ENCODE measurements around the gene FBLN7. TPM values are rescaled to one million over a fixed set of nuclear protein-coding genes. Genes with fewer than 3 reads are reported as not detected.

The FBLN7 gene
- total and polyA plus RNA-seq, 4 donors = 0.60 to 2.4 (median 1.9) TPM

DNA sequence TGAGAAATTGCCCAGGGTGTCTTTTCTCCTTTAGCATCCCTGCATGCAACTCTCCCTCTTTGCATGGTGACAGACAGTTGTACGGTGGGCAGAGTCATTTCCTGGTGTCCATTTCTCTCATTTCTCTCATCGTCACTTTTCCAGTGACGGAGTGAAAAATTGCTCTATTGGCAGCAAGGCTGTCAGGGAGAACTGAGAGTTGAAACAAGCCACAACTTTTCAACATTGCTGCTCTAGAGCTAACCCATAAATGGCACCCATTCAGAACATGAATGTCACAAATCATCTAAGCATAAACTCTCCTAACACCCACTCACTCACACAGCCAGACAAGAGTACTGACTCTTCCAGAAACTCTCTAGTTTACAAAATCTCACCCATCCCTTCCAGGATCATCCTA lies 61.0 kb downstream of the FBLN7 start:
- TF ChIP-seq RXRA (IDR thresholded peaks at IDR 0.05) (no peak), JUND (IDR thresholded peaks at IDR 0.05) (no peak), YY1 (IDR thresholded peaks at IDR 0.05) (no peak), GABPA (IDR thresholded peaks at IDR 0.05 in 1 of 2, conservative IDR thresholded peaks at IDR 0.05 in 1 of 2) (no peak), FOXA1 (IDR thresholded peaks at IDR 0.05) (no peak), HNF4A (conservative IDR thresholded peaks at IDR 0.05) (no peak), FOXA2 (IDR thresholded peaks at IDR 0.05) (no peak), HNF4G (IDR thresholded peaks at IDR 0.05) (no peak), TAF1 (conservative IDR thresholded peaks at IDR 0.05) (no peak), SP1 (IDR thresholded peaks at IDR 0.05) (no peak), EGR1 (IDR thresholded peaks at IDR 0.05; ENCODE audit: low read depth in 2 of 2) (no peak), RAD21 (IDR thresholded peaks at IDR 0.05) (no peak), NR2F2 (IDR thresholded peaks at IDR 0.05) (no peak)
- TF ChIP-seq, protein P1, sequence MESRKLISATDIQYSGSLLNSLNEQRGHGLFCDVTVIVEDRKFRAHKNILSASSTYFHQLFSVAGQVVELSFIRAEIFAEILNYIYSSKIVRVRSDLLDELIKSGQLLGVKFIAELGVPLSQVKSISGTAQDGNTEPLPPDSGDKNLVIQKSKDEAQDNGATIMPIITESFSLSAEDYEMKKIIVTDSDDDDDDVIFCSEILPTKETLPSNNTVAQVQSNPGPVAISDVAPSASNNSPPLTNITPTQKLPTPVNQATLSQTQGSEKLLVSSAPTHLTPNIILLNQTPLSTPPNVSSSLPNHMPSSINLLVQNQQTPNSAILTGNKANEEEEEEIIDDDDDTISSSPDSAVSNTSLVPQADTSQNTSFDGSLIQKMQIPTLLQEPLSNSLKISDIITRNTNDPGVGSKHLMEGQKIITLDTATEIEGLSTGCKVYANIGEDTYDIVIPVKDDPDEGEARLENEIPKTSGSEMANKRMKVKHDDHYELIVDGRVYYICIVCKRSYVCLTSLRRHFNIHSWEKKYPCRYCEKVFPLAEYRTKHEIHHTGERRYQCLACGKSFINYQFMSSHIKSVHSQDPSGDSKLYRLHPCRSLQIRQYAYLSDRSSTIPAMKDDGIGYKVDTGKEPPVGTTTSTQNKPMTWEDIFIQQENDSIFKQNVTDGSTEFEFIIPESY (IDR thresholded peaks at IDR 0.05) = no peak
- TF ChIP-seq, protein P2, sequence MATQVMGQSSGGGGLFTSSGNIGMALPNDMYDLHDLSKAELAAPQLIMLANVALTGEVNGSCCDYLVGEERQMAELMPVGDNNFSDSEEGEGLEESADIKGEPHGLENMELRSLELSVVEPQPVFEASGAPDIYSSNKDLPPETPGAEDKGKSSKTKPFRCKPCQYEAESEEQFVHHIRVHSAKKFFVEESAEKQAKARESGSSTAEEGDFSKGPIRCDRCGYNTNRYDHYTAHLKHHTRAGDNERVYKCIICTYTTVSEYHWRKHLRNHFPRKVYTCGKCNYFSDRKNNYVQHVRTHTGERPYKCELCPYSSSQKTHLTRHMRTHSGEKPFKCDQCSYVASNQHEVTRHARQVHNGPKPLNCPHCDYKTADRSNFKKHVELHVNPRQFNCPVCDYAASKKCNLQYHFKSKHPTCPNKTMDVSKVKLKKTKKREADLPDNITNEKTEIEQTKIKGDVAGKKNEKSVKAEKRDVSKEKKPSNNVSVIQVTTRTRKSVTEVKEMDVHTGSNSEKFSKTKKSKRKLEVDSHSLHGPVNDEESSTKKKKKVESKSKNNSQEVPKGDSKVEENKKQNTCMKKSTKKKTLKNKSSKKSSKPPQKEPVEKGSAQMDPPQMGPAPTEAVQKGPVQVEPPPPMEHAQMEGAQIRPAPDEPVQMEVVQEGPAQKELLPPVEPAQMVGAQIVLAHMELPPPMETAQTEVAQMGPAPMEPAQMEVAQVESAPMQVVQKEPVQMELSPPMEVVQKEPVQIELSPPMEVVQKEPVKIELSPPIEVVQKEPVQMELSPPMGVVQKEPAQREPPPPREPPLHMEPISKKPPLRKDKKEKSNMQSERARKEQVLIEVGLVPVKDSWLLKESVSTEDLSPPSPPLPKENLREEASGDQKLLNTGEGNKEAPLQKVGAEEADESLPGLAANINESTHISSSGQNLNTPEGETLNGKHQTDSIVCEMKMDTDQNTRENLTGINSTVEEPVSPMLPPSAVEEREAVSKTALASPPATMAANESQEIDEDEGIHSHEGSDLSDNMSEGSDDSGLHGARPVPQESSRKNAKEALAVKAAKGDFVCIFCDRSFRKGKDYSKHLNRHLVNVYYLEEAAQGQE (IDR thresholded peaks at IDR 0.05) = no peak
- TF ChIP-seq, protein P3, sequence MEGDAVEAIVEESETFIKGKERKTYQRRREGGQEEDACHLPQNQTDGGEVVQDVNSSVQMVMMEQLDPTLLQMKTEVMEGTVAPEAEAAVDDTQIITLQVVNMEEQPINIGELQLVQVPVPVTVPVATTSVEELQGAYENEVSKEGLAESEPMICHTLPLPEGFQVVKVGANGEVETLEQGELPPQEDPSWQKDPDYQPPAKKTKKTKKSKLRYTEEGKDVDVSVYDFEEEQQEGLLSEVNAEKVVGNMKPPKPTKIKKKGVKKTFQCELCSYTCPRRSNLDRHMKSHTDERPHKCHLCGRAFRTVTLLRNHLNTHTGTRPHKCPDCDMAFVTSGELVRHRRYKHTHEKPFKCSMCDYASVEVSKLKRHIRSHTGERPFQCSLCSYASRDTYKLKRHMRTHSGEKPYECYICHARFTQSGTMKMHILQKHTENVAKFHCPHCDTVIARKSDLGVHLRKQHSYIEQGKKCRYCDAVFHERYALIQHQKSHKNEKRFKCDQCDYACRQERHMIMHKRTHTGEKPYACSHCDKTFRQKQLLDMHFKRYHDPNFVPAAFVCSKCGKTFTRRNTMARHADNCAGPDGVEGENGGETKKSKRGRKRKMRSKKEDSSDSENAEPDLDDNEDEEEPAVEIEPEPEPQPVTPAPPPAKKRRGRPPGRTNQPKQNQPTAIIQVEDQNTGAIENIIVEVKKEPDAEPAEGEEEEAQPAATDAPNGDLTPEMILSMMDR (IDR thresholded peaks at IDR 0.05; ENCODE audit: low read depth, low read length, missing input control) = no peak
- TF ChIP-seq, protein P4, sequence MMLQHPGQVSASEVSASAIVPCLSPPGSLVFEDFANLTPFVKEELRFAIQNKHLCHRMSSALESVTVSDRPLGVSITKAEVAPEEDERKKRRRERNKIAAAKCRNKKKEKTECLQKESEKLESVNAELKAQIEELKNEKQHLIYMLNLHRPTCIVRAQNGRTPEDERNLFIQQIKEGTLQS (IDR thresholded peaks at IDR 0.05) = no peak
- TF ChIP-seq, protein P5, sequence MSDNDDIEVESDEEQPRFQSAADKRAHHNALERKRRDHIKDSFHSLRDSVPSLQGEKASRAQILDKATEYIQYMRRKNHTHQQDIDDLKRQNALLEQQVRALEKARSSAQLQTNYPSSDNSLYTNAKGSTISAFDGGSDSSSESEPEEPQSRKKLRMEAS (IDR thresholded peaks at IDR 0.05) = no peak
- H3K36me3 ChIP-seq (ENCODE audit: control insufficient read depth in 4 of 4, insufficient read depth in 3 of 4, low read depth in 1 of 4, low read length in 3 of 4) = no peaks in the 10 kb centered on the region
- WGBS = 90% methylated on average over 3 of the region's 3 CpGs
- no peak for DNase-seq (ENCODE audit: low spot score)
- peaks cover 0 to 4% (median under 1%) of the 10 kb centered on the region in 4 donors for H3K9me3 ChIP-seq (ENCODE audit: control insufficient read depth in 4 of 4, low read length in 3 of 4)
- H3K4me1 ChIP-seq (ENCODE audit: control insufficient read depth in 4 of 4, insufficient read depth in 4 of 4, low read length in 3 of 4) = peaks cover 0 to 9% (median 3%) of the 10 kb centered on the region in 4 donors
- no peaks in the 10 kb centered on the region for H3K27me3 ChIP-seq (ENCODE audit: control insufficient read depth in 4 of 4, insufficient read depth in 4 of 4, low read length in 3 of 4)
- H3K4me3 ChIP-seq (ENCODE audit: low read depth in 1 of 3, low read length in 3 of 3) = no peak overlapping the region
- no peak overlapping the region for H3K27ac ChIP-seq (ENCODE audit: low read depth in 1 of 2, low read length in 2 of 2)
- no peak overlapping the region for H3K9ac ChIP-seq (ENCODE audit: low read depth in 1 of 2, low read length in 2 of 2)
